PFSK-1 (cell line): Measurements from ENCODE around the gene NOX3.
A peak's percentile ranks its signal among the peaks of the same experiment; 100 is the strongest.

Experiments
- FOXP2 ChIP-seq: optimal IDR thresholded peaks from 2 replicates; pipeline ENCODE3; 2011; ENCODE audit warnings: borderline replicate concordance, control low read depth, inconsistent platforms; ENCODE audit not compliant: insufficient read depth; ENCODE audit errors: extremely low read length, extremely low read depth
- POLR2AphosphoS5 ChIP-seq: IDR thresholded peaks from 2 replicates; pipeline ENCODE4 v1.6.1; 2012; ENCODE audit warnings: low read depth, mild to moderate bottlenecking, control low read depth, low read length, moderate library complexity
- REST ChIP-seq, 2 experiments: IDR thresholded peaks; 2 replicates each; pipeline versions ENCODE4 v1.6.1 to v1.8.0; 2011 to 2012; ENCODE audit warnings: low read depth in 2 of 2, low read length in 2 of 2, control low read depth in 1 of 2, inconsistent platforms in 1 of 2, mild to moderate bottlenecking in 1 of 2, moderate library complexity in 1 of 2; ENCODE audit not compliant: insufficient read depth in 1 of 2
- SIN3A ChIP-seq: IDR thresholded peaks from 2 replicates; pipeline ENCODE4 v1.6.1; 2012; ENCODE audit warnings: mild to moderate bottlenecking, low read length, moderate library complexity, borderline replicate concordance; ENCODE audit not compliant: insufficient read depth
- TAF1 ChIP-seq: IDR thresholded peaks from 2 replicates; pipeline ENCODE4 v1.6.1; 2012; ENCODE audit warnings: low read length, control low read depth, borderline replicate concordance; ENCODE audit not compliant: insufficient read depth

GRCh38 chr6:155429321-155429893 lies 26.2 kb downstream of the NOX3 start:
- TF ChIP-seq POLR2AphosphoS5 (no peak), REST (IDR thresholded peaks at IDR 0.05; ENCODE audit: insufficient read depth in 1 of 2, low read depth in 2 of 2, low read length in 2 of 2) (no peak), SIN3A (no peak), TAF1 (peak; percentile 49; the same call in 1 of the 2 replicates), FOXP2 (no peak)
